HG02610 (cell line): ENCODE results near the gene PIP5K1C.
A peak's percentile ranks its signal among the peaks of the same experiment; 100 is the strongest.
"Not testable (repeated sequence)": the region's sequence is repeated elsewhere in the genome, so short reads cannot be mapped to it uniquely, and the experiment has no call there.

Source experiments
- ATAC-seq: cut with Tn5 transposase; IDR thresholded peaks from one replicate; pipeline ENCODE4 v1.9.1; 2021; ENCODE audit warnings: mild to moderate bottlenecking, moderate library complexity; ENCODE audit not compliant: unreplicated experiment

Gene PIP5K1C

DNA sequence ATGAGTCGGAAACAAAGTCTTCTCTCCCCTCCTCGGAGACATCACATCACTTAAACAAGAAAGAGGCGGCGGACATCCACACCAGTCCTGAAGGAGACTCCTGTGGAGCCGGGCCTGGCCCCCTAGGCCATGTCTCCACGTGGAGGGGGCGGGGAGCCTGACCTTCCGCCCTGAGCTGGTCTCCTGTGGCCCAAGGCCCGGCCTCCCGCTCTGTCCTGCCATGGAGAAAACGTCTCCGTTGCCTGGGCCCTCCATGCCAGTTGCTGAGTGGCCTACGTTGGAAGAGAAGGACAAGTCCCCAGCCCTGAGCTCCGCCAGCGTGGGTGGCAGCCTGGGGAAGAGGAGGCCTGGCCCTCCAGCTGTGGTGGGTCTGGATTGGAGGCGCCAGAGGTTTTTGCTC is 68.2 kb downstream of the PIP5K1C start:
- ATAC-seq: no peak

DNA sequence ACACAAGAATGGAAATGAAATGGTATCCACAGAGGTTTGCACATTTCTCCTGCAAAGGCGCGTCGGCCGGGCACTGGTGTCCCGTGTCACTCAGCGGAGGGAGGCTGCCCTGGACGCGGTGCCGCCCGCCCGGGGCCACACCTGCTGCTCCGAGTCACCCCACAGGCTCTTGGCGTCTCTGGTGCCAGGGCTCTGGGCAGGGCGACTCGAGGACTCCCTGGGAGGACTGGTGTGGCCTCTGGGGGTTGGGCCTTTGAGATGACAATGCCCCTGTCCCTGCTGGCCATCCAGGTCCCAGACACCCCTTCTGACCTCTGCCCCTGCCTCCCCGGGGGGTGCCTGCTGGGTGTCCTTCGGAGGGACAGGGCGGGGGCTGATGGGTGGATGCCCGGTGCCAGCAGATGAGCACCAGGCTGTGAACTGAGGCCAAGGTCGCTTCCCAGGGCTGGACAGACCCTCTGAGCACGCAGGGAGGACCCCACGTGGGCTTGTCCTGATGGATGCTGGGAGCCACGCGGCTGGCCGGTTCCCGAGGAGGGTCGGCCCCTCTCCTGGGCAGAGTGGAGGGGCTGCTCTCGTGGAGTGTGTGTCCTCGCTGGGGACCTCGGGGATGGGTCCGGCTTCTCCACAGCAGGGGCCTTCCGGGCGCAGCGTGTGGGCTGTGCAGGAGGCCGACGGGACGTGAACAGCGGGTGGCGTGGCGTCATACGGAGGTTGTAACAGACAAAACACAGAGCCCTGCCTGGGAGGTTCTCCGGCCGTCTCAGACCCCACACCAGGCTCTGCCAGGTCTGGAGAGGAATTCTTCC is 69.0 kb downstream of the PIP5K1C start:
- no peak for ATAC-seq

DNA sequence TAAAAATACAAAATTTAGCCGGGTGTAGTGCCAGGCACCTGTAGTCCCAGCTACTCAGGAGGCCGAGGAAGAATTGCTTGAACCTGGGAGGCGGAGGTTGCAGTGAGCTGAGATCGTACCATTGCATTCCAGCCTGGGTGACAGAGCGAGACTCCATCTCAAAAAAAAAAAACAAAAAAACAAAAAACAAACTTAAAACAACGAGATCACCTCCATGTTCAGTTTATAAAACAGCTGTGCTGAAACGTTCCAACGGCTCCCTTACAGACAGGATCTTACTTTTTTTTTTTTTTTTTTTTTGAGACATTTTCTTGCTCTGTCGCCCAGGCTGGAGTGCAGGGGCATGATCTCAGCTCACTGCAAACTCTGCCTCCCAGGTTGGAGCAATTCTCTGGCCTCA is 71.5 kb downstream of the PIP5K1C start:
- not testable (repeated sequence) for ATAC-seq

DNA sequence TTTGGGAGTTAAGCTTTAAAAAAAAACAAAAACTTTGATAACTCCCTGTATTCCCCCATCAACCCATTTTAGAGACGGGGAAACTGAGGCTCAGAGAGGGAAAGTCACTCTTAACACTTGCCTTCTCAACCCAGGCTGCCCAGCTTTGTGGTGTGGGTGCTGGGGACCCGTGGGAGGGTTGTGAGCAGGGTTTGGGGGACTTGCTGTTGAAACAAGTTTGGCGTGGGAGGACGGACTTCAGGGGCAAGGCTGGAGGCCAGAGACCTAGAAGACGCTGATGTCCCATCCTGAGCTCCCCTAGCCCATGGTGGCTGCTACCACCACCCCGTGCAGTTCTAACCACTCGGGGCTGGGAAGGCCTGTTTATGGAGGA is 72.9 kb downstream of the PIP5K1C start:
- ATAC-seq: no peak

DNA sequence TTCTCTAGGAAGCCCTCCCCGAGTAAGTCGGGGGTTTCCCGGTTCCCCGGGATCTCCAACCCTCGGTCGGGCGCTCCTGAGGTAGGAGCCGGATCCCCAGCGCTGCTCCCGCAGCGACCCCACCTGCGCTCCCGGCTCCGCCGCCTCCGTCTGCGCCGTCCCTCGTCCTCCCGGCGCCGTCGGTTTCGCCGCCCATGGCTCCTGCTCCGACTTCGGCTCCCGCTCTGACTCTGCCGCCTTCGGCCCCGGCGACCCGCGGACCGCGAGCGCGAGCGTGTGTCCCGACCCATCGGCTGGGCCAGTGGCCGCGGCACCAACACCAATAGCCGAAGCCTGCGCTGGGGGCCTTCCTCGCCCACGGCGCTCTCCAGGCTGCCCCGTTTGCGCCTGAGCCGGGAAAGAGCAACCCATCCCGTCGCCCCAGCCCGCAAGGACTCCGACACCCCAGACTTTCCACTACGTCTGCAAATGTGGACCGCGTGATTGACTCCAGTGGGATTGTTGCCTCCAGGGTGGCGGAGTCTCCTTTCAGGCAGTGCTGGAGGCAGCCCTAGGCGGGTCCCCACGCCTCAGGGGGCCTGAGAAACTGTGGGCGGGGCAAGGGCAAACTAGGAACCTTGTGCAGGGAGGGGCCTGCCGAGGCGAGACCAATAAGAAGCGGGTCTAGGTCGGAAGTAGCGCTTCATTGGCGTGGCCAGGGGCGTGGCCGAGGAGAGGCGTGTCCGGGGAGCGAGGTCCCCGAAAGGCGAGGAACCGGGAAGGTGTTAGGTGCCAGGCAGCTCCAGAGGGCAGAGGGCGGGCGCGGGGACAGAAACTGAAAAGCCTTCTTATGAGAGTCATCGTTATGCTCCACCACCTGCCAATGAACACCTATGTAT is 73.6 kb downstream of the PIP5K1C start, which contains the start of gene CACTIN:
TSS of gene CACTIN (minus strand) at position 318 of the 878 bp plus-strand sequence. CDS start at position 290, 28 bp downstream.
- peak; percentile 86 for ATAC-seq

DNA sequence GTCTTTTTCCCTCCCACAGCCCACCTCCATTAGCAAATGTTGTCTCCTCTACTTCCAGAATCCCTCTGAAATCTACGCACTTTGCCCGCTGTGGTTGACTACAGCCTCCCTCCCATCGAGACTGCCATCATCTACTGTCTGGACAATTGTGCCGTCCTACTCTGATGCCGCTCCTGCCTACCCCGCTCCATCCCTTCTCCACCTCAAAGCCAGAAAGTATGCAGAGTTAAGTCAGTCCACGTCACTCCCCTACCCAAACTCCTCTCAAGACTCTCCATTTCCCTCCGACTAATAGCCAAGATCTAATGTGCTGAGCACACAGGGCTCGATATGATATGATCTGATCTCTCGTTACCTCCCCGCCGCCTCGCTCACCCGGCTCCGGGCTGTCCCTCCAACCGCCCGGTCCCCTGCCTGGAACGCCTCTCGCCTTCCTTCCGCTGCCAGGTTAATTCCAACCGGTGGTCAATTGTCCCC is 74.2 kb downstream of the PIP5K1C start:
- peak; percentile 2 for ATAC-seq

DNA sequence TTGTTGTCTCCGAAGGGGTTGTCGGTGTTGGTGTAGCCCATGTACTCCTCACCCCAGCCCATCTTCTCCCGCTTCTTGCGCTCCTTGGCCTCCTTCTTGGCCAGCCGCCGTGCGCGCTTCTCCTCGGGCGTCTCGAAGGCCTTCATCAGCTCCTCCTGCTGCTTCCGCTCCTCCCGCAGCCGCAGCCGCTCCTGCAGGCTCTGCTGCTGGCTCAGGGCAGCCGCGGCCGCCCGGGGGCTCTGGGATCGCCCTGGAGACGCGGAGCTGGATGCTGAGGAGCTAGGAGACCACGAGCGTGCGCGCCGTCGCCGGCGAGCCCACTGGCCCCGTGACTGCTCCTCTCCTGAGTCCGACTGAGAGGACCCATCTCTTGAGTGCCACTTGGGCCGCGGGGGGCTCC is 76.6 kb downstream of the PIP5K1C start:
- ATAC-seq: no peak

DNA sequence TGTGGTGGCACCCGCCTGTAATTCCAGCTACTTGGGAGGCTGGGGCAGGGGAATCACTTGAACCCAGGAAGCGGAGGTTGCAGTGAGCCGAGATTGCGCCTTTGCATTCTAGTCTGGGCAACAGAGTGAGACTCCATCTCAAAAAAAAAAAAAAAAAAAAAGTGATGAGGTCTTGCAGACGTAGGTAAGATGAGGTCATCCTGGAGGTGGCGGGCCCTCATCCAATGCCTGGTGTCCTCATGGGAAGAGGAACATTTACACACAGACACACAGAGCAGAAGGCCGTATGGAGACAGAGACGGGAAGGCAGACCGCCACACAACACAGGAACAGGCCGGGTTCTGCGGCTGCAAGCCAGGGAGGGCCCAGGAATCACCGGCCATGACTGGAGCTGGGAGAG is 78.0 kb downstream of the PIP5K1C start:
- ATAC-seq: no peak

DNA sequence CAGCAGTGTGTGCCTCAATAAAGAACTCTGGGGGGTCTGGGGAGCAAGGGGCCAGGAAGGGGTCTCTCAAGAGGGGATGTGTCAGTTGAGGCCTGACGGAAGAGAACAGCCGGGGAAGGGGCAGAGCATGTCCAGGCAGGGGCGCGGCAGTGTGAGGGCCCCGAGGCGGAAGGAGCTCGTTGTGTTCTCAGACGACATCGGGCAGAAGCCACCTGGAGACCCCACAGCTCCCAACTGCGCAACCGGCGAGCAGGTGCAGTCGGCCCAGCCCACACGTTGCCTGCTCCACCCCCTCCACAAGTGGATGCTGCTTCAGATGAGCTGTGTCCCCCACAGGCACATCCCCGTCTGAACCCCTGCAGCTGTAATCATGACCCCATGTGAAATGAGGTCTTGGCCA is 78.6 kb downstream of the PIP5K1C start:
- ATAC-seq: no peak

DNA sequence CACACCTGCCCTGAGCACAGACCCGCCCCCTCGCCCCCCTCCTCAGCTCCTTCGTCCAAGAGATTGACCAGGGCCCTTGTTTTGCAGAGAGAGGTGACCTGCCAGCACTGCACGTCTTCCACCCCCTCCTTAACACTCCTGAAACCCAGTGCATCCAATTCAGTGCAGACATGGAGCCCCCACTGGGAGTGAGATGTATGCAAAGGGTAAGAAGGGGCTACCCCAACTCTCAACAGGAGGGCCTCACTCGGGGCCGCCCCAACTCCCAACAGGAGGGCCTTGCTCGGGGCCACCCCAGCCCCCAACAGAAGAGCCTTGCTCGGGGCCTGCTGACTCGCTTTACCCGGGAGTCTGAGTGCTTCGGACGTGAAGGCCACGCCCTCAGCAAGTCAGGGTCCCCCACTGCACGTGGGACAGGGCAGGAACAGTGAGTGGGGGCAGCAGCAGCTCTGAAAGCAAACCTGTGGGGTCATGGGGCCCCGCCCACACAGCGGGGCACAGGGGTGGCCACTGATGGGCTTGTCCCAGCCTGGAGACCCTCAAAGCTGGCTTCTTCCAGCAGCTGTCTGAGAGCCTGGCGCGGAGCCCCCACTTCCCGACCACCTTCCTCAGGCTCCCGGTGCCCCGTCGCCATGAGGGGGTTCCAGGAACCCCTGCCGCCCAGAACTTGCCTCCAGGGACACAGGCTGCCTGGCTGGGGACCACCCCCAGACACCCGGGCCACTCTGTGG is 79.3 kb downstream of the PIP5K1C start:
- no peak for ATAC-seq

DNA sequence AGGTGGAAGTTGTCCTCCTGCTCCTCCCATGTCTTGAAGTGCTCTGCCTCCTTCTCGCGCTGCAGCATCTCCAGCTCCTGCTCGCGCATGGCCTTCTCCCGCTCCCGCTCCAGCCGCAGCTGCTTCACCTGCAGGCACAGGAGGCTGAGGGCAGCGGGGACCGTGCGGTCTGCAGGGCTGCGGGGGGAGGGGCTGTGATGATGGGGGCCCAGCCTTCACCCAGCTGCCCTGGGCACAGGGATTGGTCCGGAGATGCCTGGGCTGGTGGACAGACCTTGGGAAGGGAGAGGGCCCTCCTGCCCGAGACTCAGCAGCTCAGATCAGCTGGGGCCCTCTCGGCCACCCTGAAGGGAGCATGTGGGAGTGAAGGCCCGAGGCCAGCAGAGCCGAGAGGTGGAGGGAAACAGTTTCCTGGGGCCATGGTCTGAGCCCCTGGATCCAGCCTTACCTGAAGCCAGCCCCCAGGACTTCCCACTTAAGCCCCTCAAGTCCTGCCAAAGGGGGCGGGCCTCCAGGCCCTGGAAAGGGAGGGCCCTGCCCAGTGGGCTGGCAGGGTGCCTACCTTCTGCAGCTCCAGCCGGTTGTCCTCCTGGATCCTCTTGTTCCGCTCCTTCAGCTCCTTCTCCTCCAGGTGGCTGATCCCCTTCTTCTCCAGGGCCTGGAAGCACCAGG is 80.0 kb downstream of the PIP5K1C start:
- ATAC-seq: no peak

DNA sequence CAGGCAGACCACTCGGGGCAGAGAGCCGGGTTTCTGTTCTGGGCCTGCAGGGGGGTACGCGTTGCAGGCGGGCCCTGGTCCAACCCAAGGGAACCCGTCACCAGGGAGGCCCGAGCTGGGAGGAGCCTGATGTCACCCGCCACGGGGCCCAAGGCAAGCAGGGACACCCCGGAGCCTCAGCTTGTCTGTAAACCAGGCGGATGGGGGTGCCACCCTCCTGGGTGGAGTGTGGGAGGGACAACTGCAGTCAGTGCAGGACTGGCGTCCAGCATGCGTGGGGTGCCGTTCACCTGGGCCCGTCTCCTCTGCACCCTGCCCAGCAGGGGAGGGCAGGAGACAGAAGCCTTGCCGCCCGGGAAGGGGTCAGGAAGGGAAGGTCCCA is 80.6 kb downstream of the PIP5K1C start:
- no peak for ATAC-seq

DNA sequence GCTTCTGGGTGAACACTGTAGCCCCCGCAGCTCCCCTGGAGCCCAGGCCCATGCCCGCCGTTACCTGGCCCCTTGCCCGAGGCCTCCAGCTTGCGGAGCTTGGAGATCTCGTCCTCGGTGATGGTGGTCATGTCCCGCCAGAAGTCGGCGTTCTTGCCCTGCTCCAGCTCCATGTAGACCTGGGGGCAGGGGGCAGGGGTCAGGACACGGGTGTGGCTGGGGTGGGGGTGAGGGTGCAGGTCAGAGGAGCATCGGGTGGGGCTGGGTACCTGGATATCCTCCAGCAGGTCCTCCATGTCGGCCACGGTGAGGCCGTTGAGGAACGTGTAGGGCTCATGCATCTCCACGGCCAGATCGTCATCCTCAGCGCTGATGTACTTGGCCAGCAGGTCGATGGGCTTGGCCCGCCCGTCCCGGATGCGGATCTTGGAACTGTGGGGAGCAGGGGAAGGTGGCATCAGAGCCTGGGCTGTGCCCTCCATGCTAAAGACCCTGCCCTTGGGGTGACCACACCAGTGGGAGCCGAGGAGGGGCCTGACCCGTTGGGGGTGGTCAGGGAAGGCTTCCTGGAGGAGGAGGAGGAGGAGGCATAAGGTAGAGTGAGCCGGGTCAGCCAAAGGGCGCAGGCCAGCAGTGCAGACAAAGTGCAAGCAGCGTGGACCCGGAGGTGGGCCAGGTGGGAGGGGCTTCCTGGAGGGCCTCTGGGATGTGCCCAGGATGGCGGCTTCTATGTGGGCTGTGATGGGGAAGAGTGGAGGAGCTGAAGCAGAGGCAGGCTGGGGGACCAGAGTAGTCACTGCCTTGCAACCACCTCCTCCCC is 81.2 kb downstream of the PIP5K1C start:
- ATAC-seq: no peak

DNA sequence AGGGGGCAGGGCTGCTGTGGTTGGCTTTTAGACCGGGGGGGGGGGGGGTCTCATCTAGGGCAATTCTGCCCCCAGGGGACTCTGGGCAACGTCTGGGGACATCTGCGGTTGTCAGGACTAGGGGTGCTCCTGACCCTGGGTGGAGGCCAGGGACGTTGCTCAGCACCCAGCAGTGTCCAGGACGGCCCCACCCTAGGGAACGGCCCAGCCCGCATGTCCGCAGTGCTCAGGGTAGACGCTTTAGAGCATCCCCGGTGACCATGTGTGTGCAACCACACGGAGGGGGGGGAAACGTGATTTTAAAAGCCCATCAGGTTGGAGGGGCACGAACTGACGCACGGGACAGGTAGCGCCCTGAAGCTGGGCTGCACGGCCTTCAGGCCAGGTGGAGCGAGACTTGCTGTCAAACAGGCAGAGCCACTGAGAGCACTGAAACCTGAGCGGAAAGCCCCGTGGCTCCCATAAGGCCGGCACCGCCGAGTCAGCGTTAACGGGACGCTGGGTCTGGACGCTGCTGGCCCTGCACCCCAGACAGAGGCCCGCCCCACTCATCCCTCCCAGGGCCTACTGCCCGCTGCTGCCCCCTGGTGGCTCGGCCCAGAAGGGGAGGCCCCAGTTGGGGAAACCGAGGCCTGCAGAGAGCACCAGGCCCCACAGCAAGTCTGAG is 82.0 kb downstream of the PIP5K1C start:
- ATAC-seq: no peak

DNA sequence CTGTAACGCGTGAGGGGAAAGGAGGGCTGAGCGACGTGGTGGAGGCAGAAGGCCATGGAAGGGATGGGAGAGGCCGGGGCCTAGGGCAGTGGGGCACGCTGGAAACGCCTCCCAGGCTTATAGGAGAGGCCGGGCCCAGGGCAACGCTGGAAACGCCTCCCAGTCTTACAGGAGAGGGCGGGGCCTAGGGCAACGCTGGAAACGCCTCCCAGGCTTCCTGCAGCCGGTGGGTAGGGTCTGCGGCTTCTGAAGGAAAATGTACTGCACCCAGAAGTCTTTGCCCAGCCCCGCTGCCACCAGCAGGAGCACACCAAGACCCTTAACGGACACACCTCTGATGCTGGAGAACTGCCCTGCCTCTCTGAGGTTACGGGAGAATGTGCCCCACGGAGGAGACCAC is 82.8 kb downstream of the PIP5K1C start:
- ATAC-seq: no peak

DNA sequence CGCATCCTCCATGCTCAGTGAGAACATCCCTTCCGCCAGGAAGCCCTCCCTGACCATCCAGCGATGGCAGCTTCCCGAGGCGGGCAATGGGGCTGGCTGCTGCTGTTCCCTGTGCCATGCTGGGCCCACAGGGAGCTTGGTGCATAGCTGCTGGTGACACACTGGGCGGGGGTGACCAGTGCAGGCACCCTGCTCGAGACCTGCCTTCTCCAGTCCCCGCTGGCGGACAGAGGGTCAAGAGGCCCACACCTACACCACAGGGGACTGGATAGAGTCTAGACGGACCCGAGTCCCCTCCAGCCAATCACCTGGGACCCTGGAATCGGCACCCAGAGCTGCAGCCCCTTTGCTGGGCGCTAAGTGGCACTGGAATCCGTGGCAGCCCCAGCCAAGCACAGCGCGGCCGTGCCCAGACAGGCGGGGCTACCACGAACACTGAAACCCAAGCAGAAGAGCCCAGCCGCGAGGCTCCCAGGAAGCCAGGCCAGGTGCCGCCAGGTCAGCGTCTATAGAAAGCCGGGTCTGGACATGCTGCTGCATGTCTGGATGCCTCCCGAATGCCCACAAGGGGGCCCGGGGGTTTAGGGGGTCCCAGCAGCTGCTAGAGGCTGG is 84.6 kb downstream of the PIP5K1C start:
- ATAC-seq: no peak

DNA sequence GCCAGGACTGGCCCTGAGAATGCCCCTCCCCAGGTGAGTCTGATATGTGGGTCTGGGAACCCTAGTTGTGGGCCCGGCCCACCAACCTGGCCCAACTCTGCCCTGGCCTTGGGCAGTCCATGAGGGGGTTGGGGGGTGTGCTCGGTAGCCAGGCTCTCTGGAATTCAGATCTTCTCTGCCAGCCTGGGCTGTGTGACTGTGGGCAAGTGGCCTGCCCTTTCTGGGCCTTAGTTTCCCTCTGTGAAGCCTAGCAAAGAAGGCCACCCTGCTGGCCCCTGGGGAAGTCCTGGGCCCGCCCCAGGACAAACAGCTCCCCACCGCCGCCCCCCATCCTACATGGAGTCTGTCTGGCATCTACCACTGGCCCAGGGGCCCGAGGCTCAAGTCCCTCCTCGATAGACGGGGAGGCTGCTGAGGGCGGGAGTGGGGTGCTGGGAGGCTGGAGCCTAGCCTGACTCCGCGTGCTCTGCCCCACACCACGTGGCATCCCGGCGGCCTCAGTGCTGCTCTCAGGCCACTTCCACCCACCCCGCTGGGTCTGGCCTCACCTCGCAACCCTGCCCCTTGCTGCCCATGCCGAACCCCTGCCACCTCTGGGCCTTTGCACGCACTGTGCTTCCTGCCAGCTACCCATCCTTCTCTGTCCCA is 85.3 kb downstream of the PIP5K1C start:
- no peak for ATAC-seq
